Measurements from ENCODE around the gene DLG5.

- TF ChIP-seq CTCF (IDR thresholded peaks at IDR 0.05) (no peak), EZH2 (IDR thresholded peaks at IDR 0.05; ENCODE audit: borderline replicate concordance, insufficient read depth, low read depth, low read length, poor library complexity, severe bottlenecking) (no peak)
Measured at GRCh38 chr10:77963901-77964300, 37.3 kb upstream of the DLG5 start.
